Kidney epithelial cell (primary cell): ENCODE data around the gene PRKD1. TPM values are rescaled to one million over a fixed set of nuclear protein-coding genes. Genes with fewer than 3 reads are reported as not detected.
"Not testable (repeated sequence)": the region's sequence is repeated elsewhere in the genome, so short reads cannot be mapped to it uniquely, and the experiment has no call there.

Source experiments
- DNase-seq: peaks from one replicate; pipeline ENCODE4 v3.0.0-alpha.2; 2010; ENCODE audit warnings: low read depth
- H3K27me3 ChIP-seq: 2 replicates; pipeline ENCODE4 v1.6.0; 2011; ENCODE audit warnings: low read length; ENCODE audit not compliant: control insufficient read depth, insufficient read depth
- H3K36me3 ChIP-seq: 2 replicates; pipeline ENCODE4 v1.5.1; 2011; ENCODE audit warnings: low read length; ENCODE audit not compliant: control insufficient read depth, insufficient read depth
- H3K4me3 ChIP-seq: 2 replicates; pipeline ENCODE4 v1.5.1; 2011; ENCODE audit warnings: low read depth, mild to moderate bottlenecking, control low read depth, low read length
- CTCF ChIP-seq: IDR thresholded peaks from 2 replicates; pipeline ENCODE4 v1.5.1; 2011; ENCODE audit warnings: mild to moderate bottlenecking, moderate library complexity, low read length, control low read depth, inconsistent platforms; ENCODE audit not compliant: insufficient read depth, poor library complexity, severe bottlenecking
- total RNA-seq: library from RNA; depleted of rRNA; stranded (reverse); fragments of >200 nt; gene quantifications from 2 replicates; pipeline ENCODE4 v1.2.3, GENCODE V29; 2015

Gene PRKD1
- total RNA-seq, 1 donor from 2014 or later, result 7.2 TPM

GRCh38 chr14:29738950-29739349 is 188.7 kb downstream of the PRKD1 start:
- Histone ChIP-seq H3K36me3 (no peaks in the 10 kb centered on the region), H3K27me3 (no peaks in the 10 kb centered on the region)
- DNase-seq, result no peak

GRCh38 chr14:29738056-29738455 is 189.6 kb downstream of the PRKD1 start:
- Histone ChIP-seq H3K4me3 (no peak overlapping the region), H3K36me3 (no peaks in the 10 kb centered on the region), H3K27me3 (no peaks in the 10 kb centered on the region)
- DNase-seq, result no peak
- no peak for TF ChIP-seq CTCF

More at GRCh38 chr14:29738950-29739349, 188.7 kb downstream of the PRKD1 start:
- TF ChIP-seq CTCF, result no peak
- no peak overlapping the region for H3K4me3 ChIP-seq

DNA sequence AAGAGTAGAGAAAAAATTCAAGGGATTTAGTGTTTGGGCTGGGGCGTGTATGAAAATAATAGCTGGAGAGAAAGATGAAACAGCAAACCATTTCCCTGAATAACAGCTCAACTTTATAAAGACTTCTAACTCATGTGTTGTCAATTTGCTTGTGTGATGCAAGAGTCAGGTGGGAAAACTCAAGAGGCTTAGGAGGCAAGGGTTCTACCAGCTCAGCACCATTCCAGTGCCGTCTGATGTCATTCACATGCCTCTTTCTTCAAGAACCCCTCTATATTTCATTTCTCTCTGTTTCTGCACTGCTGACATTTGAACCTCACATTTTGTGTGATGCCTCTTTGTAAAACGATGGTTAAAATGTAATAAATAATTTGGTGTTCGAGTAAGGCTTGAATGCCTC is 192.2 kb downstream of the PRKD1 start:
- no peak for TF ChIP-seq CTCF
- no peak overlapping the region for H3K4me3 ChIP-seq
- H3K36me3 ChIP-seq, result no peaks in the 10 kb centered on the region
- DNase-seq, result no peak
- no peaks in the 10 kb centered on the region for H3K27me3 ChIP-seq

DNA sequence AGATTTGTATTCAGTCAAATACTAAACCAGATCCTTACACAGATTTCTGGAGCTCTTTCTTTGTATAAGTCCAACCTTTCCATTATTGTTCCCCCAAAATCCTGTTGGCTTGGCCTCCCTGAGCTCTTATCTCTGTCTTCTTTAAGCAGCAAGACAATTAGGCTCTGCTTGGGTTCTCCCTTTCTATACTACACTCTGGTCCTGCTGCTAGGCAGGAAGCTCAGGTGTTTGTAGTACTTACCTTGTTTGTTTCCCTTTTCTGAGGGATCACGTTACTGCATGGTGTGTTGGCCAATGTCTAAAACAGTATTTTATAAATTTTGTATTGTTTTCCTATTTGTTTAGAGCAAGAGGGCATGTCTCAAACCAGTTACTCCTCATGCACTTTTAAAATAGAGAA is 192.9 kb downstream of the PRKD1 start:
- no peaks in the 10 kb centered on the region for H3K36me3 ChIP-seq
- no peak for TF ChIP-seq CTCF
- H3K27me3 ChIP-seq, result no peaks in the 10 kb centered on the region
- H3K4me3 ChIP-seq, result no peak overlapping the region
- DNase-seq, result no peak

GRCh38 chr14:29726560-29727331 is 200.9 kb downstream of the PRKD1 start:
- not testable (repeated sequence) for H3K36me3 ChIP-seq, DNase-seq, H3K4me3 ChIP-seq, H3K27me3 ChIP-seq

DNA sequence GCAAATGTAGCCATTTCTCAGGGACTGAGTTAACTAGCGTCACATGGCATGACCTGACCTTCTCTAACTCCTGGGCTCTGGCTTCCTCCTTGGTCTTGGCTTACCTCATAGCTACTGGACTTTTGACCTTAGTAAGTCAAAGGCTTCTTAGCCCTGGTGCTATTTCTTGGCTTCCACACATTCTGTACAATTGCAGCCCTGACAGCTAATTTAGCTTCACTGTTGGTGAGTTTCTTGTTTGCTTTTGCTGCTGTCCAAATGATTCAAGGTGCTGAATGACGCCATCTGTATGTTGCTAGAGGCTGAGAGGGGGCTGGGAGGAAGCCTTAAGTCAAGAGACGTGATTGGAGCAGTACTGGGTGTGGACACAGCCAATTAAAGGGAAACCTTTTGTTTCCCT is 202.7 kb downstream of the PRKD1 start:
- DNase-seq, result no peak
- Histone ChIP-seq H3K36me3 (no peaks in the 10 kb centered on the region), H3K4me3 (no peak overlapping the region), H3K27me3 (no peaks in the 10 kb centered on the region)
- TF ChIP-seq CTCF, result no peak
